Upper lobe of right lung (tissue), 1 donor: Measurements from ENCODE around the gene PLTP. TPM values are rescaled to one million over a fixed set of nuclear protein-coding genes. Genes with fewer than 3 reads are reported as not detected.

ENCODE experiments used
- ATAC-seq: fragments of 200-7000 bp; cut with Tn5 transposase; one replicate; pipeline ENCODE4 v1.9.1; 2020; ENCODE audit warnings: mild to moderate bottlenecking, moderate library complexity
- DNase-seq: peaks from one replicate; pipeline ENCODE4 v3.0.0-alpha.2; 2020
- H3K27ac ChIP-seq: fragments of 200-600 bp; one replicate; pipeline ENCODE4 v1.8.0; 2022
- H3K27me3 ChIP-seq: fragments of 200-600 bp; one replicate; pipeline ENCODE4 v1.8.0; 2022; ENCODE audit warnings: mild to moderate bottlenecking
- H3K36me3 ChIP-seq: fragments of 200-600 bp; one replicate; pipeline ENCODE4 v1.8.0; 2022
- H3K4me1 ChIP-seq: fragments of 200-600 bp; one replicate; pipeline ENCODE4 v1.8.0; 2022
- H3K4me3 ChIP-seq: fragments of 200-600 bp; one replicate; pipeline ENCODE4 v1.8.0; 2022; ENCODE audit warnings: mild to moderate bottlenecking
- H3K9me3 ChIP-seq: fragments of 200-600 bp; one replicate; pipeline ENCODE4 v1.8.0; 2022
- intact Hi-C: fragments of 100-400 bp; cut with DNase I; formaldehyde crosslinking; loops from one replicate; pipeline ENCODE4 v1.11.0; 2022
- total RNA-seq: library from RNA; stranded (reverse); fragmentation: NEBNext Ultra II Directional; extraction: Animal tissue kit (Norgen Biotek cat#: 25700); gene quantifications from one replicate; pipeline ENCODE4 v1.2.1, GENCODE V29; 2021
- TF ChIP-seq, protein P1 (sequence below): fragments of 200-600 bp; IDR thresholded peaks from one replicate; pipeline ENCODE4 v1.8.0; 2022; ENCODE audit warnings: antibody characterized with exemption
- donor health status: DM: no; HTN: yes; CAD: no; lungs with severe emphysema.

The PLTP gene
- total RNA-seq, 1 donor from 2014 or later = 65.9 TPM

DNA sequence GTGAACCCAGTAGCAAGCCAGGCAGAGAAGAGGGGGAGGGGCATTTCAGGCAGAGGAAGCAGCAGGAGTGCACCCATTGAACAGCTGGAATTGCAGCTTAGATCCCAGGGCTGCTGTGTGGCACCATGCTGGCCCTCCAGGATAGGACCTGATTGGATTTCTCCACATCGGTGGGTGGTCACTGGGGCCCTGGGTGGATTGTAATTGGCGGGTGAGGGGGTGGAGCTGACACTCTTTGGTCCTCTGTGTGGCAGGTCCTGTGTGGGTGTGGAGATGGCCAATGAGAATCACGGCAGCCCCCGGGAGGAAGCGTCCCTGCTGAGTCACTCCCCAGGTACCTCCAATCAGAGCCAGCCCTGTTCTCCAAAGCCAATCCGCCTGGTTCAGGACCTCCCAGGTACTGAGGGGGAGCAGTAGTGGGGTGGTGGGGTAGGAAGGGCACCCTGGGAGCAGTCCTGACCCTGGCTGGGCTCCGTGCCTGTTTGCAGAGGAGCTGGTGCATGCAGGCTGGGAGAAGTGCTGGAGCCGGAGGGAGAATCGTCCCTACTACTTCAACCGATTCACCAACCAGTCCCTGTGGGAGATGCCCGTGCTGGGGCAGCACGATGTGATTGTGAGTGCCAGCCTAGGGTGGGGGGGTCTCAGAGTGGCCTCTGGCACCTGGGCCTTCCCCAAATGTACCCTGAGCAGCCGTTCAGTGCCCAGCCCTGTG, 26.9 kb upstream of the PLTP start:
- H3K4me1 ChIP-seq = peaks cover 9% of the 10 kb centered on the region
- intact Hi-C loops = no loop called here
- no peak for DNase-seq
- no peak for ATAC-seq
- H3K27me3 ChIP-seq = no peaks in the 10 kb centered on the region
- H3K36me3 ChIP-seq = peaks cover 68% of the 10 kb centered on the region
- no peak overlapping the region for H3K27ac ChIP-seq
- no peak overlapping the region for H3K4me3 ChIP-seq
- TF ChIP-seq, protein P1, sequence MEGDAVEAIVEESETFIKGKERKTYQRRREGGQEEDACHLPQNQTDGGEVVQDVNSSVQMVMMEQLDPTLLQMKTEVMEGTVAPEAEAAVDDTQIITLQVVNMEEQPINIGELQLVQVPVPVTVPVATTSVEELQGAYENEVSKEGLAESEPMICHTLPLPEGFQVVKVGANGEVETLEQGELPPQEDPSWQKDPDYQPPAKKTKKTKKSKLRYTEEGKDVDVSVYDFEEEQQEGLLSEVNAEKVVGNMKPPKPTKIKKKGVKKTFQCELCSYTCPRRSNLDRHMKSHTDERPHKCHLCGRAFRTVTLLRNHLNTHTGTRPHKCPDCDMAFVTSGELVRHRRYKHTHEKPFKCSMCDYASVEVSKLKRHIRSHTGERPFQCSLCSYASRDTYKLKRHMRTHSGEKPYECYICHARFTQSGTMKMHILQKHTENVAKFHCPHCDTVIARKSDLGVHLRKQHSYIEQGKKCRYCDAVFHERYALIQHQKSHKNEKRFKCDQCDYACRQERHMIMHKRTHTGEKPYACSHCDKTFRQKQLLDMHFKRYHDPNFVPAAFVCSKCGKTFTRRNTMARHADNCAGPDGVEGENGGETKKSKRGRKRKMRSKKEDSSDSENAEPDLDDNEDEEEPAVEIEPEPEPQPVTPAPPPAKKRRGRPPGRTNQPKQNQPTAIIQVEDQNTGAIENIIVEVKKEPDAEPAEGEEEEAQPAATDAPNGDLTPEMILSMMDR = no peak
- no peaks in the 10 kb centered on the region for H3K9me3 ChIP-seq

DNA sequence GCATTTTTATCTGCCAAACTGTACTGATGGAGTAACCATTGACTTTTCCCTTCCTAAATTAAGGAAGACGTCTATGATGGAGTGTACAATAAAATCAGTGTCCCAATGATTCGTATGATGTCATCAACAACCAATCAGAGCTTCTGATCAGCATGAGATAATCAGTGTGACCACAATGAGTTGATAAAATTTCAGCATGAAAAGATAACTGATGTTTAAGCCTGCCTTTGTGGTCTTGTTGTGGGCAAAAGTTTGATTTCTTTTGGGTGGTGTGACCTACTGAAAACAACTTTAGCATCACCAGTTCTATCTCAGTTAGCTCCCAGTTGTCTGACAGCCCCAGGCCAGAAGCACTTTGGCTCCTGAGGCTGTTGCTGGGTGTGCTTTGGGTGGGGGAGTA, 25.8 kb upstream of the PLTP start:
- TF ChIP-seq, protein P1 = no peak
- Histone ChIP-seq H3K36me3 (peaks cover 57% of the 10 kb centered on the region), H3K27me3 (no peaks in the 10 kb centered on the region), H3K4me3 (no peak overlapping the region), H3K27ac (no peak overlapping the region), H3K4me1 (peaks cover 14% of the 10 kb centered on the region), H3K9me3 (no peaks in the 10 kb centered on the region)
- DNase-seq (no peak), ATAC-seq (no peak)
- intact Hi-C loops = no loop called here

DNA sequence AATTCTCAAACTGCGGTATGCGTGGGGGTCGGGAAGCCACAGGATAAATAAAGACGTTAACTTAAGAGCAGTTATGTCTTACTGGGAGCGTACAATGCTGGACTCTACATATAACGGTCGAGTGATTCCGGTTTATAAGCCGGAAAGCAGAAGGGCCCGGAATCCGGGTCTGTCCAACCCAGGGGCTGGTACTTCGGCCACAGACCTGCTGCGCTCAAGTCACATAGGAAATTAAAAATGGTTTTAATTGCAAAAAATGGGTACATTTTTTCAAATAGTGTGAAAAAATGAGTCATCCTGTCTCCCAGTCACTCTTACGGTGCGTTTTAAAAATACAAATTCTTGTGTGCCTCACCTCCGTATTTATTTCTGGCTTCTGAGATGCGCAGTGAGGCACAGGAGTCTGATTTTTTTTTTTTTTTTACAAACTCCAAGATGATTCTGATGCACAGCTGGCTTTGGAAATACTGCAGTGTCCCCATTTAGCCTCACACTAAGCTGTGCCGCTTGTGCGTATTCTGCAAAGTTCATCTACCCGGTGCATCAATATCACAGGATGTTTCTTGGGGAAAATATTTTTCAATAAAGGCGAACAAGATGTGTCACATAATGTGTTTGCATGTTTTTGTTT, 23.6 kb upstream of the PLTP start:
- intact Hi-C loops = no loop called here
- no peak for DNase-seq

DNA sequence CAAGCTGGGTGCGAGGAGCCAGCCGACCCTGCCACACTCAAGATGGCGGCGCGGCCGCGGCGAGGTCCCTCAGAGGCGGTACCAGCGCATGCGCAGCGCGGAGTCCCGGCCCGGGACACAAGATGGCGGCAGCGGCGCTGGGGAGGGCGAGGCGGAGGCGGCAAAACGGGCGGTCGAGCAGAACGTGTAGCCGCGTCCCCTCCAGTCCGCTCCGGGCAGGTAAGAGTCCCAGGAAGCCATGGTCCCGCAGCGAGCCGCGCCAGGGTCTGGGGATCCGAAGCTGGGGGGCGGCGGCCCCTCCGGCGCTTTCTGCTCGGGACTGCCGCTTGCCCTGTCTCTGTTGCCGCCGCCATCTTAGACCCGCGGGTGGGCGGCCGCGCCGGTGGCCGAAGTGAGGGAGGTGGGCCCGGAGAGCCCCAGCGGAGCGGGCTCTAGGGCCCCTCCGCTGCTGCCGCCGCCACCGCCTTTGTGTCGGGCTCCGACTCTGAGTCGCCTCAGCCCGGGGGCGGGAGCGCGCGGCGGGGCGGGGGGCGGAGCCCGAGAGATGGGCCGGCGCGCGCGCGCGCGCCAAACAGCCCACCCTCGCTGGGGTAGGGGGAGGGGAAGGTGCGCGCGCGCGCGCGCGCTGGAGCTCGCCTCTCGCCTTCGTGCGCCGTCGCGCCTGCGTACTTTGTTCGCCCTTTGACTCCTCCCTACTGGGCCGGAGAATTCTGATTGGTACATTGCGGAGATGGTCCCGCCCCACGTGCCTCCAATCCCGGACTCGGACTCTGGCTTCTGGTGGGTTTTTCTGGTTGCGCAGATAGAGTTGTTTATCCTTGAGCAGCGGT, 22.8 kb upstream of the PLTP start, which contains the start of gene PCIF1:
Gene PCIF1 (plus strand): TSS at position 98 of the 830 bp plus-strand sequence. CDS start 4,317 bp downstream, outside the sequence.
- Histone ChIP-seq H3K9me3 (no peaks in the 10 kb centered on the region), H3K27me3 (no peaks in the 10 kb centered on the region), H3K4me1 (peaks cover 14% of the 10 kb centered on the region), H3K4me3 (peak within 1 kb of the TSS; percentile 99), H3K36me3 (peaks cover 27% of the 10 kb centered on the region), H3K27ac (peak within 1 kb of the TSS; percentile 100)
- TF ChIP-seq, protein P1 = no peak
- ATAC-seq = peak; percentile 93
- peak; percentile 99 for DNase-seq
- intact Hi-C loops = no loop called here

More for the DNA sequence above, 23.6 kb upstream of the PLTP start:
- no peaks in the 10 kb centered on the region for H3K27me3 ChIP-seq
- peak; percentile 3 for ATAC-seq
- TF ChIP-seq, protein P1 = no peak
- H3K36me3 ChIP-seq = peaks cover 35% of the 10 kb centered on the region
- H3K27ac ChIP-seq = peak overlapping the region; percentile 100
- peak overlapping the region; percentile 99 for H3K4me3 ChIP-seq
- no peaks in the 10 kb centered on the region for H3K9me3 ChIP-seq
- H3K4me1 ChIP-seq = peaks cover 14% of the 10 kb centered on the region

DNA sequence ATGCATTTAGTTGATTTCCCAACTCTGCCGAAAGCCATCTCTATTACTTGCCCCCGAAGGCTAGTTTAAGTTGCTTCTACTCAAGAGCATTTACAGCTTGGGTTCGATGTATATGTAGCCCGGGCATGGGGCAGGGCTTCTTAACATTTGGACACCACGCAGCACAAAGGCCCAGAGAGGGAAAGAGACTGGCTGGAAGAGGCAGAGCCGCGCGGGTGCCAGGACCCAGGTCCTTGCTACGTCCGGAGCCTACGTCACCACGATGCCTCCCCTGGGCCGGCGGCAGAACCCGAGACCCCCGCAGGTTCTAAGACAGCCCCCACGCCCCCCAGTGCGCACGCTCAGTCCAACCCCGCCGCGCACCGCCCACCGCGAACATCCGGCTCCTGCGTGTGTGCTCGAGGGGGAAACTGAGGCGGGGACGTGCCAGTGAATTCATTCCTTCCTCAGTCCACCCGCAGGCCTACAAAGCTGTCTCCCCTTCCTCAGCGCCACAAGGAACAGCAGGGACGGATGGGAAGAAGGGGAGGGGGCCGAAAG, 22.2 kb upstream of the PLTP start:
- peak overlapping the region; percentile 100 for H3K27ac ChIP-seq
- peak overlapping the region; percentile 99 for H3K4me3 ChIP-seq
- H3K36me3 ChIP-seq = peaks cover 20% of the 10 kb centered on the region
- peaks cover 14% of the 10 kb centered on the region for H3K4me1 ChIP-seq
- intact Hi-C loops = no loop called here
- no peaks in the 10 kb centered on the region for H3K9me3 ChIP-seq
- DNase-seq (peak; percentile 87), ATAC-seq (peak; percentile 24)
- no peaks in the 10 kb centered on the region for H3K27me3 ChIP-seq
- TF ChIP-seq, protein P1 = no peak
